K562 (cell line): ENCODE results near the gene FGR.

Experiments used
- ATF4 ChIP-seq: fragments of 450-650 bp; formaldehyde crosslinking; IDR thresholded peaks from 2 replicates; pipeline ENCODE4 v1.4.0; 2022; ENCODE audit warnings: mild to moderate bottlenecking, moderate library complexity
- CTCF ChIP-seq, 3 experiments: IDR thresholded peaks in 2 of 3; conservative IDR thresholded peaks in 1 of 3; 2 replicates each; pipeline ENCODE4 v1.5.1; 2011 to 2012; ENCODE audit warnings: low read length in 3 of 3, mild to moderate bottlenecking in 3 of 3, control low read depth in 2 of 3, improper control_type of control experiment in 1 of 3, inconsistent platforms in 1 of 3, low read depth in 1 of 3, mixed read lengths in 1 of 3, moderate library complexity in 1 of 3; ENCODE audit not compliant: insufficient read depth in 2 of 3
- KDM1A ChIP-seq, 2 experiments: fragments of 450-650 bp; IDR thresholded peaks; 2 replicates each; pipeline ENCODE4 v1.6.1; 2016; ENCODE audit warnings: mild to moderate bottlenecking in 2 of 2
- MCM5 ChIP-seq: fragments of 450-650 bp; IDR thresholded peaks from 2 replicates; pipeline ENCODE4 v1.6.1; 2016; ENCODE audit warnings: low read depth
- MNT ChIP-seq, 2 experiments: fragments of 450-650 bp; conservative IDR thresholded peaks; 2 replicates each; pipeline ENCODE4 v1.6.1; 2017; ENCODE audit warnings: mild to moderate bottlenecking in 2 of 2, moderate library complexity in 2 of 2
- NBN ChIP-seq: fragments of 450-650 bp; IDR thresholded peaks from 2 replicates; pipeline ENCODE4 v1.6.1; 2016; ENCODE audit warnings: low read depth, mild to moderate bottlenecking
- POLR2AphosphoS2 ChIP-seq: IDR thresholded peaks from 2 replicates; pipeline ENCODE4 v1.6.1; 2012; ENCODE audit warnings: low read length, improper control_type of control experiment
- POLR2AphosphoS5 ChIP-seq: IDR thresholded peaks from 2 replicates; pipeline ENCODE4 v1.6.1; 2011; ENCODE audit warnings: mild to moderate bottlenecking, low read depth, low read length, moderate library complexity; ENCODE audit not compliant: control insufficient read depth, insufficient read depth
- RHOXF2B ChIP-seq: fragments of 250-450 bp; sonication (Bioruptor Pico); conservative IDR thresholded peaks from 2 replicates; pipeline ENCODE4 v1.5.1; 2021
- SIX5 ChIP-seq, 2 experiments: IDR thresholded peaks; 2 replicates each; pipeline ENCODE4 v1.6.1; 2011; ENCODE audit warnings: low read length in 2 of 2, borderline replicate concordance in 1 of 2, low read depth in 1 of 2, mild to moderate bottlenecking in 1 of 2, moderate library complexity in 1 of 2; ENCODE audit not compliant: insufficient read depth in 1 of 2
- SREBF1 ChIP-seq: fragments of 150-350 bp; IDR thresholded peaks from 2 replicates; pipeline ENCODE4 v1.6.1; 2014; ENCODE audit warnings: antibody characterized with exemption, low read depth, low read length, borderline replicate concordance
- SREBF2 ChIP-seq: sonication (generic); formaldehyde crosslinking; IDR thresholded peaks from 2 replicates; pipeline ENCODE4 v1.4.0; 2020; ENCODE audit warnings: mild to moderate bottlenecking, missing genetic modification reagents
- TF ChIP-seq, protein P1 (sequence below): fragments of 450-650 bp; formaldehyde crosslinking; IDR thresholded peaks from 2 replicates; pipeline ENCODE4 v1.4.0; 2020; ENCODE audit warnings: mild to moderate bottlenecking
- TF ChIP-seq, protein P2 (sequence below), 2 experiments: IDR thresholded peaks; 2 replicates each; pipeline ENCODE4 v1.6.1; 2012; ENCODE audit warnings: improper control_type of control experiment in 2 of 2, low read depth in 2 of 2, low read length in 2 of 2, borderline replicate concordance in 1 of 2

GRCh38 chr1:27669876-27670275, 34.9 kb upstream of the FGR start:
- TF ChIP-seq RHOXF2B (no peak), MCM5 (no peak), SREBF2 (no peak), SIX5 (IDR thresholded peaks at IDR 0.05; ENCODE audit: borderline replicate concordance in 1 of 2, insufficient read depth in 1 of 2, low read depth in 1 of 2, low read length in 2 of 2) (no peak), POLR2AphosphoS2 (no peak), POLR2AphosphoS5 (no peak), NBN (no peak), SREBF1 (no peak), KDM1A (IDR thresholded peaks at IDR 0.05) (no peak), CTCF (IDR thresholded peaks at IDR 0.05 in 2 of 3, conservative IDR thresholded peaks at IDR 0.05 in 1 of 3; ENCODE audit: insufficient read depth in 2 of 3, low read depth in 1 of 3, low read length in 3 of 3) (no peak), MNT (conservative IDR thresholded peaks at IDR 0.05) (no peak), ATF4 (CRISPR knock-in tag) (no peak)
- TF ChIP-seq, protein P1, sequence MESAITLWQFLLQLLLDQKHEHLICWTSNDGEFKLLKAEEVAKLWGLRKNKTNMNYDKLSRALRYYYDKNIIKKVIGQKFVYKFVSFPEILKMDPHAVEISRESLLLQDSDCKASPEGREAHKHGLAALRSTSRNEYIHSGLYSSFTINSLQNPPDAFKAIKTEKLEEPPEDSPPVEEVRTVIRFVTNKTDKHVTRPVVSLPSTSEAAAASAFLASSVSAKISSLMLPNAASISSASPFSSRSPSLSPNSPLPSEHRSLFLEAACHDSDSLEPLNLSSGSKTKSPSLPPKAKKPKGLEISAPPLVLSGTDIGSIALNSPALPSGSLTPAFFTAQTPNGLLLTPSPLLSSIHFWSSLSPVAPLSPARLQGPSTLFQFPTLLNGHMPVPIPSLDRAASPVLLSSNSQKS (CRISPR knock-in tag): no peak
- TF ChIP-seq, protein P2, sequence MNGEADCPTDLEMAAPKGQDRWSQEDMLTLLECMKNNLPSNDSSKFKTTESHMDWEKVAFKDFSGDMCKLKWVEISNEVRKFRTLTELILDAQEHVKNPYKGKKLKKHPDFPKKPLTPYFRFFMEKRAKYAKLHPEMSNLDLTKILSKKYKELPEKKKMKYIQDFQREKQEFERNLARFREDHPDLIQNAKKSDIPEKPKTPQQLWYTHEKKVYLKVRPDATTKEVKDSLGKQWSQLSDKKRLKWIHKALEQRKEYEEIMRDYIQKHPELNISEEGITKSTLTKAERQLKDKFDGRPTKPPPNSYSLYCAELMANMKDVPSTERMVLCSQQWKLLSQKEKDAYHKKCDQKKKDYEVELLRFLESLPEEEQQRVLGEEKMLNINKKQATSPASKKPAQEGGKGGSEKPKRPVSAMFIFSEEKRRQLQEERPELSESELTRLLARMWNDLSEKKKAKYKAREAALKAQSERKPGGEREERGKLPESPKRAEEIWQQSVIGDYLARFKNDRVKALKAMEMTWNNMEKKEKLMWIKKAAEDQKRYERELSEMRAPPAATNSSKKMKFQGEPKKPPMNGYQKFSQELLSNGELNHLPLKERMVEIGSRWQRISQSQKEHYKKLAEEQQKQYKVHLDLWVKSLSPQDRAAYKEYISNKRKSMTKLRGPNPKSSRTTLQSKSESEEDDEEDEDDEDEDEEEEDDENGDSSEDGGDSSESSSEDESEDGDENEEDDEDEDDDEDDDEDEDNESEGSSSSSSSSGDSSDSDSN (IDR thresholded peaks at IDR 0.05; ENCODE audit: borderline replicate concordance in 1 of 2, low read depth in 2 of 2, low read length in 2 of 2): no peak
